NOMO-1 (cell line): ENCODE data around the gene NPAS2.

Source experiments
- DNase-seq, 2 experiments: peaks; one replicate each; lab custom pipeline; 2025; ENCODE audit not compliant: unreplicated experiment in 2 of 2; lab: John Stamatoyannopoulos, UW

Gene NPAS2

DNA sequence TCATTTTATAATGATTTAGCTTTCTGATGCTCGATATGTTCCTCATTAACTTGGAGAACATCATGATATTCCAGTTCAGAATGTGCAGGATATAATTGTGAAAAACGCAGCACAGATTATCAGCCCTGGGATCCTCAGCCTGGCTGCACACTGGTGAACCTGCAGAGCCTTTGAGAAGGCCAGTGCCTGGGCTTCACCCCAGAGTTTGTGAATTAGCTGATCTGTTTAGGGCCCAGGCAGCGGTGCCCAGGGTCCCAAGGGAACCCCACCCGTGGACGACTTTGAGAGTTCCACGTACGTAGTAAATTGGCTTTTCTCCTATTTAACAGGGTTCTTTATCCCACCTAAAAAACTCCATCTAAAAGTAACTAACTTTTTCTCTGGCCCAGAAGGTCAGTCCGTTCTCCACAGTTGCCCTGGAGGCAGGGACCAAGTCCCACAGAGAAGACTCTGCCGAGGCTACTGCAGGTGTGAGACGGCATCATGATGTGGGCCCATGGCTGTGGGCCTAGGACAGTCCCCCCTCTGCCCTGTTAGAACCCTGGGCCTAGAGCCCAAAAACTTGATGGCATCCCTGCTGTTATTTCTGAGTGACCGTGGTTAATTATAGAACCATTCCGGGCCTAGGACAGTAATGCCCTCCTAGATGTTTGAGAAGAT lies 142.6 kb downstream of the NPAS2 start:
- DNase-seq = no peak

DNA sequence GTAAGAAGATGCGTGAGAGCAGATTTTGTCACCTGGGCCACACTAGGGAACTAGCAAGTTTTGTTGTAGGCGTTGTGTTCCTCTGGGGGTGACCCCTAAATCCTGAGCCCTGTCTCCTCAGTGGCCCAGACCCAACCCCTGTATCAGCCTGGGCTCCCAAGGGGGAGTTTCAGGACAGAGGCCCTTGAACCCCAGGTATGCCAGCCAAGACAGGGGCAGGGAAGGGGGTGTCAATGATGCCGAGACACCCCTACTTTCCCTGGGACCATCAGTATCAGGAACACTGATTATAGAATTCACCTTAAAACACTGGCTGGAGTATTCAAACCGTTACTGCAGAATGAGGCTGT lies 143.1 kb downstream of the NPAS2 start:
- DNase-seq = no peak

DNA sequence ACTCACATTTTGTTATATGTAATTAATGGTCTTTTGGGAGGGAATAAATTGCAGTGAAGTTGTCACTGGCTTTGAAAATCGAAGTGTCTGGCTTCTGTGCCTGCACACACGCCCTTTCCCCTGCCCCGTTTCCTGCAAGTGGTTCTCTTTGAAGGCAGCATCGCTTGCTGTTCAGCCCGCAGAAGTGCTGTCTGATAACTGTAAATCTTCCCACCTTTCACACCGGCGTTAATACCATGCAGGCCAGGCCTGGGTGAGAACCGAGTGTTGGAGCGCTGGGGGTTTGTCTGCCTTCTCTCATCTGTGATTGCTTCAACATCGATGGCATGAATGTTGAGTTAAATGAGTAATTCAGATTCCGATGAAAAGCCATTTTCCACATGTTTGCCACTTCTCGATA lies 144.3 kb downstream of the NPAS2 start:
- DNase-seq = no peak

DNA sequence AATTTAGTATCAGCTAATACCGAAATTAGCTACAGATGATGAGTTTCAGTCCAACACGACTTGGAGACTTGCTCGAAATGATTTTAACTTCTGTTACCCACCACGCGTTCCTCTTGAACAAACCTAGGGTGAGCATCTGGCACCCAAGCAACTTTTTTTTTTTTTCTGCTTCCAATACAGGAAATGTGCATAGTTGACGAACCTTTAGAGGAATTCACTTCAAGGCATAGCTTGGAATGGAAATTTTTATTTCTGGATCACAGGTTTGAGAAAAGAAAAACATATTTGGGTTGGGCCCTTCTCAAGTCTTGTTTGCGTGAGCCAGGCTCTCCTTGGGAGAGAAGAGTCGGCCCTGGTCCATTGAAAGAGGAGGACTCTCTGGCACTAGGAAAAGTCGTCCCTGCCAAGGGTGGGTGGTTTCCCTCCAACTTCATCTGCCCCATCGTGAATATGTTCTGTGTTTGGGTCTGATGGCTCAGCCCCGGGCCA lies 144.8 kb downstream of the NPAS2 start:
- DNase-seq = no peak

DNA sequence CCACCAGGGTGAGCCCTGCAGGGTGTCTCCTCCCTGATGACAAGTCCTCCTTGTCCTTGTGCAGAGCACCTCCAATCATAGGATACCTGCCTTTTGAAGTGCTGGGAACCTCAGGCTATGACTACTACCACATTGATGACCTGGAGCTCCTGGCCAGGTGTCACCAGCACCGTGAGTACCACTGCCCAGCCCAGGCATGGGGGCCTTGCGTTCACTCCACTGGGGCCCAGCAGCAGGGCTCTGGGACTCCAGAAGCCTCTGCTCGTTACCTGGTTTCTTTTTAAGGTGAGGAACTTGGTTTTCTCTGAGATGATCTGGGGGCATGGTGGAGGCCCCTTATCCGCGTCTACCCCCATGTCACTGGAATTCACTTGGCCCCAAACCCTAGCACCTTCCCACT lies 145.7 kb downstream of the NPAS2 start:
- no peak for DNase-seq

DNA sequence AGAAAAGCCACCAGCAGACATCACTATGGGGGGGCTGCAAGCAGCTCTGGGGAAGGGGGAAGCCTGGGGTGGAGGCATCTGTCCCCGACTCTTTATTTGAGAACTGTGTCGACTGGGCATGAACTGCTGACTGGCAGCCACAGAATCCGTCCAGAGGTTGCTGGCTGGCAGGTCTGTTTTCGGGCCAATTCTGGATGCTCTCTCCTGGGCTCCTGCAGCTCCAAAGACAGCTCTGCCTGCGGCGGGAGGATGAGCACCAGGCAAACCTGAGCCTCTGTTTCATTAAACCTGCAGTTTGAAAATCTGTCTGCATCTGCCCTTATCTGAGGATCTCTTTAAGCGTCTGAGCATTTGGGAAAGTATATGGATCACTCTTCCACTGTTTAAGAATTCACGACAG lies 147.8 kb downstream of the NPAS2 start:
- DNase-seq = no peak

DNA sequence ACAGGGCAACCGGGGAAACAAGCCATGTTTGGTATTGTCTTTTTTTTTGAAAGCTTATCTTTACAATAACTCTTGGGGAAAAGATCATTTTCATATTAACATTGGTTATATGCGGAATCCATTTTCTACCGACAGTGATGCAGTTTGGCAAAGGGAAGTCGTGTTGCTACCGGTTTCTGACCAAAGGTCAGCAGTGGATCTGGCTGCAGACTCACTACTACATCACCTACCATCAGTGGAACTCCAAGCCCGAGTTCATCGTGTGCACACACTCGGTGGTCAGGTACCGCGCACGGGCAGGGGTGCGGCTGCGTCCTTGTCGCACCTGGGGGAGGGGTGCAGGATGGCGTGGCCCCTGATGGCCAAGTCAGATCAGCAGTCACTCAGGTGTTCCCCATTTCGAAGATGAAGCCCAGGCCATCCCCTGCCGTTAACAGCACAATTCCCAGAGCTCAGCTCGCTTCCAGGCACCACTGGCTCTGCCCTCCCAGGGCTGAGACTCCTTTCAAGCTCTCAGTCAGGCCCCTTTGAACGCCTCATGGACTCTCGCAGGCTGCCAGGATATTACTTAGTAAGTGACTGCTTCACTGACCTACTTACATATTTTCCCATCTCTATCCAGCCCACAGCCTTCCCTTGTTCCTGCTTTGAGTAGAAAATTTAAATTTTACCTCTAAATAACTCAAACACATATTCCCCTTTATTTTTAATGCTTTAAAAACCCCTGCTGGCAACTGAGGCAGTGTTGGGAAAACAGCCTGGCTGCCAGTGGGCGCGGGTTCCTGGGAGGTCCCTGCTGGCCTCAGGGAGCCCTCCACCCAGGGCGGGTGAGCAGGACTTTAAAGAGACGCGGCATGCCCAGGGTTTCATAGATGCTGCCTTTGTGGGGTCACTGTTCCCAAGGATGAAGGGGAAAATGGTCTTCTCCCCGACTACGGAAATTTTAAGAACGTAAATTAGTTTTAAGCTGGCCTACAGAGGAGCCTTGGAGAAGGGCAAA lies 148.5 kb downstream of the NPAS2 start:
- no peak for DNase-seq

DNA sequence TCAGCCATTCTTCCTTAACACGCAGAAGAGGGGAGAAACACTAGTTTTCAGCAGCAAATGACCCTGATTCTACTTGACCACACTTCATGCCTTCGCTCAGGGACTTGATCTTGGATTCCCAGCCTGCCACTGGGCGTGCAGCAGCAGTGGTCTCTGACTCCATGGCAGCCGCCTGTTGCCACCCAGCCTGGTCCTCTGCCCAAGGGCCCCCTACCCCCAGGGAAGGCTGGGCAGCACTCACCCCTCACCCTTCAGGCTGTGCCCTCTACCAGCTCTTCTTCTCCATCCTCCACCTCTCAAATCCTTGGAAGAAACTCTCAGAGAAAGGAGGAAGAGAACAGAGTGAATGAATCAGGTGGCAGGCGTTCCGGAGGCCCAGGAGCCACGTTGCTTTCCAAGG lies 150.1 kb downstream of the NPAS2 start:
- DNase-seq = no peak

DNA sequence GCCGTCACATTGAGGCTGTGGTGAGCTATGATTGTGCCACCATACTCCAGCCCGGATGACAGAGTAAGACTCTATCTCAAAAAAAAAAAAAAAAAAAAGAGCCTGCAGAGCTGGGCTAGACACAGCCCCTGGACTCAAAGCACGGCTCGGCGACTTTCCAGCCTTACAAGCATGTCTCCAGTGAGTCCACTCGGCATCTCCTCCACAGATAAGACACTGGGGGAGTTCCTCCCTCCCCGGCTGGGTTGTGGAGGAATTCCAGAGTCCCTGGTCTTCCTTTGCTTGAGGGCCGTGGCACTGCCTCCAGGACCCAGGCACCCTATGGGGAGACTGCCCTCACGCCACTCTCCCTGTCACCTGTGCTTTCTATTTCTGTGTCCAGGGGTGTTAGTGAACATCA lies 151.3 kb downstream of the NPAS2 start:
- DNase-seq = no peak

DNA sequence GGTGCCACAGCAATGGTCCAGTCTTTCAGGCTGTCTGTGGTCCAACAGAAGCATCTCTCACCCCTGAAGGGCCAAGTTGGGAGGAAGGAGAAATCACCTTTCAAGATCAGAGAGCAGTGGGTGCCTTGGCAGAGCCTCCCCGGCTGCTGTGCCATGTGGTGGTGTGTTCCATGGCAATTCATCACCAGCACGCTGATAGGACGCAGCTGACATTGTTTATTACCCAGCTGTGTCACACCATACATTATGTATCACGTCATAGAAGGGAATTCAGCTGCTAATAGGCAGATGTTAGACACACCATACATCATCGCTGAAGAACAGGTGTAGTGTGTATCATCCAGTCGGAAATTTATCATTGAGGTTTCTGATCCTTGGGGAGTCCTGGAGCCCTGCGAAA lies 152.5 kb downstream of the NPAS2 start:
- no peak for DNase-seq

DNA sequence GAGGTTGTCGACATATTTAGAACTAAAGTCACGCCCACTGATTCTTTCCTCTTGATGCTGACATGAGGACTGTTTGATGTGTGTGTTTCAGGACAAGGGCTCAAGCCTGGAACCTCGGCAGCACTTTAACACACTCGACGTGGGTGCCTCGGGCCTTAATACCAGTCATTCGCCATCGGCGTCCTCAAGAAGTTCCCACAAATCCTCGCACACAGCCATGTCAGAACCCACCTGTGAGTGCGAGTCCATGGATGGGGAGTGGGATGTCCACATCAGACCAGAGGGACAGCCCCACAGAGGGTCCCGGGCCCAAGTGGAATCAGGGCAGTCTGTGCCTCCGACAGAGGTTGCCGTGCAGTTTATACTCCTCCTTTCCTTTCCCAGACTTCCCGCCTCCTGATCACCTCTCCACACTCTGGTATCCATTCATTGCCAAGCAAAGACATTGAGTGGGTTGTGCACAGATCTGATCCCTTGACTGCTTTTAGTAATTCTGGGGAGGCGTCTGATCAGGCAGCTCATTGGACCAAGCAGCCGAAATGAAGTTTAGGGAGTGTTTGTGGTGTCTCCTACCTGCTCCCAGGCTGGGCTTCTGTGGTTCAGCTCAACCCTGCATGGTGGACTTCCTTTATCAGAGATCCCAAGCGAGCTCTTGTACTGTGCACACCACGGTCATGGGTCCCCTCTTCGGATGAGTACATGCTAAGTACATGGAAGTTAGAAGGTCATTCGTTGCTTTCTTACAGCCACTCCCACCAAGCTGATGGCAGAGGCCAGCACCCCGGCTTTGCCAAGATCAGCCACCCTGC lies 155.0 kb downstream of the NPAS2 start:
- DNase-seq = no peak

DNA sequence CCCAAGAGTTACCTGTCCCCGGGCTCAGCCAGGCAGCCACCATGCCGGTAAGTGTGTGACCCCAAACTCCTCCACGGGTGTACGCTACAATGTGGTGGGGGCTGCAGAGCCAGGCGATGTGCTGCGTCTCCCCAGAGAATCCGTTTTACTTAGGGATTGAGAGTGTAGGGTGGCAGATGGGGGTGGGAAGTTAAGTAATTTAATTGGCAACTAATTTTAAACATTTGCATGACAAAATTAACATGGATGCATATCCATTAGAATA lies 155.5 kb downstream of the NPAS2 start:
- DNase-seq = no peak

DNA sequence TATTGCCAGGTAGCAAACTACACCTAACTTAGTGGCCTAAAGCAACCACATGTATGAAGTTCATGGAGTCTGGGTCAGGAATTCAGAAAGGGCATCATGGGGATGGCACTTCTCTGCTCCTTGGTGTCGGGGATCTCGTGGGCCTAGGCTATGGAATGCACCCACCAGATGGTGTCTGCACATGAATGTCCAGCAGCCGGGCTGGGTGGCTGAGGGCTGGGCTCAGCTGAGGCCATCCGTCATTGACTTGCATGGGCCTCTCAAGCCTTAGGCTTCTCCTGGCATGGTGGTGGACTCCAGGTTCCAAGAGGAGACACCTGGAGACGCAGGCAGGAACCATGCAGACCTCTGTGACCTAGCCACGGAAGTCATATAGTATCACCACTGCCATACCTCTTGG lies 156.1 kb downstream of the NPAS2 start:
- DNase-seq = no peak

DNA sequence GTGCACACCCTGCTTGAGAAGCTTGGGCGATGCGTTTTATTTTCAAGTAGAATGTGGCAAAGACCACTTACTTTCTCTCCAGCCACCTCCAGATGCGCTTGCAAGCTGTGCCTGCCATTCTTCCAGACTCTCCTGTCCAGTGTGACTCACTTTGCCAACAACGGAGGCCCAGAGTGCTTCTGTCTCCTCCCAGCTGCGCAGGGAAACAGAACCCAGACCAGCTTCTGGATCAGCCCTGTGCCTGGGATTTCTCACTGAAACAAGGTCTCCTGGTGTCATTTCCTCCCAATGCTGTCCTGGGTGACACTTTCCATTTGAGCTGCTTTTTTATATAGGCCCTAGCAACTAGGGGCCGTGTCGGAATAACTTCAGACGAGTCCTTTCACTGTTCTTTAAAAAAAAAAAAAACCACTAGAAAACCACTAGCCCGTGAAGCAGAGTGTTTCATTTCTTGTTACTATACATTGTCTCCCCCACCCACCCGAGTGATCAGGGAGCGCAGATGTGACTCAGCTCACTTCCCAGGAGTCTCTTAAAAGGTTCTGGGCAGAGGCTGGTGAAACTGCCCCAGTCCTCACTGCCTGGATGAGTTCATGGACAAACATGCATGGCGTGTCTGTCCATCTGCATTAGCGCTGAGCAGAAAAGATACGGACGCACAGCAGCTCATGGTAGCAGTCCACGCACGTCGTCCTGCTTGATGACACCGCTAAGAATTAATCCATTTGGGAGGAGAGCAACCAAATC lies 156.9 kb downstream of the NPAS2 start:
- DNase-seq = no peak

DNA sequence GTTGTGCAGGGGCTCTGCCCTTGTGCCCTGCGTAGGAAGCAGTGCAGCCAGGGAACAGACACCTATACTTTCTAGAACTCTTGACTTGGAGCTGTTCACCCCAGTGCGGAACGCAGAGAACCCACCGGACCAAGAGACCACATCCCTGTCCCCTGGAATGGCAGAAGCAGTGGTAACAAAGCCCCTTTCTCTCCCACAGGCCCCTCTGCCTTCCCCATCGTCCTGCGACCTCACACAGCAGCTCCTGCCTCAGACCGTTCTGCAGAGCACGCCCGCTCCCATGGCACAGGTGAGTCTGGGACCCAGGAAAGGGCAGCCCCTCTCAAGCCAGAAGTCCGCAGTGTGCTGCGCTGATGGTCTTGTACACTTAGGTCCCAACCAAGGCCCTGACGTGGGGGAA lies 157.6 kb downstream of the NPAS2 start:
- DNase-seq = no peak

DNA sequence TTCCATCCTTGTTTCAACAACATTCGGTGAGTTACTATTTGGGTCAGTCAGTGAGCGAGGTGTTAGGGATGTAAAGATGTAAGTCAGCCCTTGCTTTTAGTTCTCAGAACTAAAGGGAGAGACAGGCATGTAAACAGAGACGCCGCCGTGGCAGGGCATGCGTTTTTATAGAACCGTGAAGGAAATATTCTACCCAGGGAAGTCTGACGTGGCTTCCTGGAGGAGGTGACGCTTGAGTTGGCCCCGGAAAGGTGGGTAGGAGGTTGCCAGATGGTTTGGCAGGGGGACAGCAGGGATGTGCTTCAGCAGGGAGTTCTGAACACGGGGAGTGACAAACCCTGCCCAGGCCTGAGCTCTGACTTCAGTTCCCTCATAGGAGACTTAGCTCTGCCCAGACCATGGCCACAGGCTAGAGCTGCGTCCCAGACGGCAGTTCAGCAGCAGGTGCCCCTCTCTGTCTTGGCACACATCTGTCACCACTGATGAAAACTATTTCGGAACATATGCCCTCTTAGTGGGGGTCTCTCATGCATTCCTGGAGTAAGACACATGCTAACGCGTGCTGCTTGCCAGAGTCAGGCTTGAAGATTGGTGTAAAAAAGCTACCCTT lies 158.7 kb downstream of the NPAS2 start:
- DNase-seq = no peak

DNA sequence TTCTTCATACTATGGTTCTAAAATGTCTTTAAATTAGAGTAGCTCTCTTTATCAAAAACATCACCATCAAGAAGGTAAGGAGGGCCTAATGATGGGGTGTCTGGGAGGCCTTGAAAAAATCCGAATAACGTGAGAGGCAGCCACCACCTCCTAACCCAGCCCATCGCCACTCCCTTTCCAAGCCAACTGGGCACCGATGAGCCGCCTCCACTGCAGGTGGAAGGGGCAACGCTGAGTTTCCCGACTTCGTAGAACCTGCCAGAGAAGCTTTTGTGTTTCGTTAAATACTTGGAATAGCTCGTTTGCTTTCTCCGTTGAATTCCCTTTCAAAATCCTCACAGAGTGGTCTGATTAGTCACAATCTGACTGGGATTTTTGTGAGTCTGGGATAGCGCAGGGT lies 160.1 kb downstream of the NPAS2 start:
- DNase-seq = no peak

DNA sequence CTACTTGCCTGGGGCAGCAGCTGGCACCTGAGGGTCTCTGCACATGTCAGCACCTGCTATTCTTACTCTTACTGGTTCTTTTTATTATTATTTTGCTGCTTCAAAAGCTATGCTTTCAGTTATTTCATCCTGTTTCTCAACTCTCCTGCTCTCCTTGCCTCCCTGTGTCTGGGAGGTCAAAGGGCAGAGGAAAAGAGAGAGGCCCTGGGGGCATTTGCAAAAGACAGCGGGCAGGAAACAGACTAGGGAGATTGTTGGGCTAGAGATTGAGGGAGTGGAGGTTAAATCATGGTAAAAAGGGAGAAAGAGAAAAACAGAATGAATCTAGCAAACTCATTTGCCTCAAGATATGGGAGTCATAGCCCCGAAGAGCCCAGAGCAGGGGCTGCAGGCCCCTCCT lies 161.1 kb downstream of the NPAS2 start:
- no peak for DNase-seq

DNA sequence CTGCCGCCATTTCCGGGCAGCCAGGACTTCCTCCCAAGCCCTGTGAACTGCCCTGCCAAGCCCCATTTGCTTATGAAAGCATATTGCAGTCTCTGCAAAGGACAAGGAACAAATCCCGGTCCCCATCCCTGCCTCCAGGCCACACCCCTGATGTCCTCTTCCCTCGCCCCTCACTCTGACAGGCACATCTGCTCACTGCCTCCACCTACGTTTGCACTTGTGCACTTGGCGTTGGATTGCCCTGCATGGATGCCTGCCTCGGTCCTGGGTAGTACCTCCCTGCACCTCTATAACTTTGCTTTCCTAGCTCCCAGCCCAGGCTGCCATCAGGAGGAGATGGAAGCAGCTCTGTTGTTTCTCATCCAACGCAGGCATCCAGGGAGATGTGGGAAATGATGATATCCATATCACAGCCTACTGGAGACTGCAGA lies 162.5 kb downstream of the NPAS2 start:
- no peak for DNase-seq

DNA sequence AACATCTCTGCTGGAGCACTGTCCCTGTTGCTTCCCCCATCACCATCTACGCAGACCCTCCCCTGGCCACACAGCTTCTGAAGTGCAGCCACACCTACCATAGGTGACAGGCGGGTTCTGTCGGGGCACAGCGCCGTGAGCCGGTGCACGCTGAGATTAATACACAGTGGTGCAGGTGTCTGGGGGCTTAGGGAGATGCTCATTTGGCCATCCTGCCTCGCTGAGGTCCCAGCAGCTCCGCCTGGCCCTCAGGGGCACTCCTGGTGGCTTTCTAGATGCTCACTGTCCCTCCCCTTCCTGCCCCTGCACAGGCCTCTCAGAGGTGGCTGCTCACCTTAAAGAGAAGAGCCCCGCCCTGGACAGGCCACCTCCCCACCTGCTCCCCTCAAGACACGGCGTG lies 163.3 kb downstream of the NPAS2 start:
- DNase-seq = no peak
